Stimulated activated CD4-positive, alpha-beta T cell treated with anti-CD3 and anti-CD28 coated beads, Interleukin-12 subunit alpha, Interleukin-12 subunit beta, amount 100 ng/mL, for 4 hours (primary cell): ENCODE measurements around the gene GDF7.
A peak's percentile ranks its signal among the peaks of the same experiment; 100 is the strongest.

Source experiments
- DNase-seq: peaks from one replicate; pipeline ENCODE4 v3.0.0-alpha.2; 2020

The GDF7 gene

GRCh38 chr2:20629581-20630171, 37.3 kb upstream of the GDF7 start:
- no peak for DNase-seq

- DNase-seq, result no peak
Measured at GRCh38 chr2:20630967-20631366, 36.0 kb upstream of the GDF7 start.

GRCh38 chr2:20631617-20632307, 35.2 kb upstream of the GDF7 start:
- no peak for DNase-seq

- DNase-seq, result no peak
Measured at GRCh38 chr2:20632446-20632990, 34.4 kb upstream of the GDF7 start.

- DNase-seq, result no peak
Measured at GRCh38 chr2:20633001-20633400, 33.9 kb upstream of the GDF7 start.

GRCh38 chr2:20633794-20634506, 33.0 kb upstream of the GDF7 start:
- DNase-seq, result no peak

- no peak for DNase-seq
Measured at GRCh38 chr2:20634507-20635112, 32.3 kb upstream of the GDF7 start.

GRCh38 chr2:20635113-20635510, 31.8 kb upstream of the GDF7 start:
- DNase-seq, result no peak

- DNase-seq, result peak; percentile 20
Measured at GRCh38 chr2:20635675-20636584, 31.0 kb upstream of the GDF7 start.

GRCh38 chr2:20637147-20637546, 29.8 kb upstream of the GDF7 start:
- DNase-seq, result no peak

GRCh38 chr2:20638014-20638413, 28.9 kb upstream of the GDF7 start:
- no peak for DNase-seq

GRCh38 chr2:20638646-20639430, 28.1 kb upstream of the GDF7 start:
- no peak for DNase-seq

GRCh38 chr2:20640411-20641122, 26.4 kb upstream of the GDF7 start:
- no peak for DNase-seq

GRCh38 chr2:20641123-20641985, 25.6 kb upstream of the GDF7 start:
- no peak for DNase-seq

- DNase-seq, result peak; percentile 75
Measured at GRCh38 chr2:20642055-20642971, 24.6 kb upstream of the GDF7 start.

- DNase-seq, result no peak
Measured at GRCh38 chr2:20643060-20643459, 23.9 kb upstream of the GDF7 start.

- DNase-seq, result no peak
Measured at GRCh38 chr2:20643826-20644225, 23.1 kb upstream of the GDF7 start.

GRCh38 chr2:20645301-20645701, 21.6 kb upstream of the GDF7 start:
- no peak for DNase-seq

- DNase-seq, result no peak
Measured at GRCh38 chr2:20645761-20646160, 21.2 kb upstream of the GDF7 start.
